HG03039 (cell line): ENCODE results near the gene CRELD1.
A peak's percentile ranks its signal among the peaks of the same experiment; 100 is the strongest.
"Not testable (repeated sequence)": the region's sequence is repeated elsewhere in the genome, so short reads cannot be mapped to it uniquely, and the experiment has no call there.

Experiments
- ATAC-seq: cut with Tn5 transposase; IDR thresholded peaks from one replicate; pipeline ENCODE4 v1.9.1; 2021; ENCODE audit warnings: mild to moderate bottlenecking, moderate library complexity; ENCODE audit not compliant: unreplicated experiment

CRELD1 gene

GRCh38 chr3:9932843-9933560 is 632 bp upstream of the CRELD1 start:
- ATAC-seq, result peak; percentile 62

DNA sequence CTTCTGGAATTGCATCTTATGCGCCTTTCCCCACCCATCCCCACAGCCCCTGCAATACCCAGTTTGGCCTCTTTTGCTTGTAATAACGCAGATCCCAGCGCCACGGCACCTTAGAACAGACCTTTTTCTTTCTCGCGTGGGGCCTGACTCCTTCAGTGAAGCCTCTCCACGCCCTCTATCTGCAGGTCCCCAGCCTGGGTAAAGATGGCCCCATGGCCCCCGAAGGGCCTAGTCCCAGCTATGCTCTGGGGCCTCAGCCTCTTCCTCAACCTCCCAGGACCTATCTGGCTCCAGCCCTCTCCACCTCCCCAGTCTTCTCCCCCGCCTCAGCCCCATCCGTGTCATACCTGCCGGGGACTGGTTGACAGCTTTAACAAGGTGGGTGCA is 594 bp downstream of the CRELD1 start:
- no peak for ATAC-seq

DNA sequence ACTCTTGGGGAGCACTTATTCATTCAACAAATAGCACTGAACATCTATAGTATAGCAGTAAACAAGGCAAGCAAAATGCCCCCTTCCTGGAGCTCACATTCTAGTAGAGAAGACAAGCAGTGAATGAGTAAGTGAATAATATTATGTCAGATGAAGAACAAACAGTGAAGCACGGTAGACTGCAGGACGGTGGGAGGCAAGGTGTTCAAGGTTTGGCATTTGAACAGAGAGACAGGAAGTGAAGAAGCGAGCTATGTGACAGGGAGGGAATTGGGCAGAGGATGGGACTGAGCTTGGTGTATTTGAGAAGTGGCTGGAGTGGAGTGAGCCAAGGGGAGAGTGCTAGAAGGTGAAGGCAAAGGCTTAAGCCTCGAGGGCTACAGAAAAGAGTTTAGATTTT is 1.4 kb downstream of the CRELD1 start:
- no peak for ATAC-seq

DNA sequence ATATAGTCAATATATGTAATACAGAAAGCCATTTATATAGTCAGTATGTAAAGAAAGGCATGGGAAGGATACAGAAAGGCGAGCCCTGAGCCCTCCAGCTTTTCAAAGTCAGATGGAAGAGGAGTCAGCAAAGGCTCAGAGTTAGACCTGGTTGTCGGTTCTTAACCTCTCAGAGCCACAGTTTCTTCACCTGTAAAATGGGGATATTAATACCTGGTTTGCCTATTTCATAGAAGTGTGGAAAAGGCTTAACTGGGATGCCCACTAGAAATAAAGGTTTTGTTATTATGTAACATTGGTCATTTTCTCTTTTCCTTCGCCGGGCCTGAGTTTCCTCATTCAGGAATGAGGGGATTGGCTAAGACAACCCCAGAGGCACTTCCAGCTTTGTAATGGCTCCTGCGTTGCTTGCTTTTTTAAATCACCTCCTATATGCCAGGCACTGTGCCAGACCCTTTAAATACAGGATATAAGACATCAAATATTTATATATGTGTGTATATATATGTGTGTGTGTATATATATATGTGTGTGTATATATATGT is 2.4 kb downstream of the CRELD1 start:
- ATAC-seq, result no peak

- no peak for ATAC-seq
Observed at GRCh38 chr3:9937486-9938238, 4.0 kb downstream of the CRELD1 start.

DNA sequence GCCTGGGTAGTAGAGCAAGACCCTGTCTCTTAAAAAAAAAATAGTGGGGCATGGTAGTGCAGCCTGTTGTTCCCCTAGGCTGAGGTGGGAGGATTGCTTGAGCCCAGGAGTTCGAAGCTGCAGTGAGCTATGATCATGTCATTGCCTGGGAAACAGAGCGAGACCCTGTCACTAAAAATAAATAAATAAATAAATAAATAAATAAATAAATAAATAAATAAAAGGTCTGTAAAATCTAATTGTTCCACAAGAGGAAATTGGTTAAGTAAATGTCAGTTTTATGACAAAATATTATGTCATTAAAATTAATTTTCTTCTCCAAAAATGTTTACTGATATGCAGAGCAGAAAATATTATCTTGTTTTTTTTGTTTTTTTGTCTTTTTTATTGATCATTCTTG is 5.3 kb downstream of the CRELD1 start:
- no peak for ATAC-seq

- not testable (repeated sequence) for ATAC-seq
Observed at GRCh38 chr3:9939906-9940305, 6.3 kb downstream of the CRELD1 start.

- ATAC-seq, result no peak
Observed at GRCh38 chr3:9940746-9941145, 7.1 kb downstream of the CRELD1 start.

DNA sequence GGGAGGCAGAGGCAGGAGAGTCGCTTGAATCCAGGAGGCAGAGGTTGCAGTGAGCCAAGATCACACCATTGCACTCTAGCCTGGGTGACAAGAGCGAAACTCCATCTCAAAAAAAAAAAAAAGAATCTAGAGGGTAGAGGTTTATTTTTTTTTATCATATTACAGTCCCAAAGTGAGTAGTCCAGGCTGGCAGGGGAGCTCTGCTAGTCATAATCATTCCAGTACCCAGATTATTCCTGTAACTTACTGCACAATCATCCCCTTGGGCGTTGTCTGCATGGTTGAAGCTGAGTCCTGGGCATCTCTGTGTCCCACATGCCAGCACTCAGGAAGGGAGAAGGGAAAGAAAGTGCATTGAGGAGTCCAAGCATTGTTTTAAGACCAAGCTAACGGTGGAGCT is 8.5 kb downstream of the CRELD1 start:
- ATAC-seq, result no peak

- no peak for ATAC-seq
Observed at GRCh38 chr3:9942934-9943690, 9.5 kb downstream of the CRELD1 start.

GRCh38 chr3:9944271-9944670 is 10.6 kb downstream of the CRELD1 start:
- ATAC-seq, result no peak

DNA sequence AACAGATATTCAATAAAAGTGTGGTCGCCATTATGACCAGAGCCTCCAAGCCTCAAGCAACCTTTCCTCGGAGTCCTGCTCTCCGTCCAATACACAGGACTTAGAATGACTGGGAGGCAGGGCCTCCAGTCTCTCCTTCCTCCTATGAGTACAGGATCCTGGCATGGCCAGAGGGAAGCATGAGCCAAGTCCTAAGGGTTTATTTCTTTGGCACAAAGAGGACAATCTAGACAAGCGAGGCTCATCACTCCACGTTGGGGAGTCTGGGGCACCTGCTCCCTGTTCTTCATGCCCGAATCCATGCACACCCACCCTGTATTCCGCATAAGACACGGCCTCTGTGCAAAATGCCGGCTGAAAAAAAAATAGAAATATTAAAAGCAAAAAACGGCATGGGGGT is 11.7 kb downstream of the CRELD1 start:
- ATAC-seq, result no peak

- ATAC-seq, result no peak
Observed at GRCh38 chr3:9946112-9947024, 12.7 kb downstream of the CRELD1 start.

DNA sequence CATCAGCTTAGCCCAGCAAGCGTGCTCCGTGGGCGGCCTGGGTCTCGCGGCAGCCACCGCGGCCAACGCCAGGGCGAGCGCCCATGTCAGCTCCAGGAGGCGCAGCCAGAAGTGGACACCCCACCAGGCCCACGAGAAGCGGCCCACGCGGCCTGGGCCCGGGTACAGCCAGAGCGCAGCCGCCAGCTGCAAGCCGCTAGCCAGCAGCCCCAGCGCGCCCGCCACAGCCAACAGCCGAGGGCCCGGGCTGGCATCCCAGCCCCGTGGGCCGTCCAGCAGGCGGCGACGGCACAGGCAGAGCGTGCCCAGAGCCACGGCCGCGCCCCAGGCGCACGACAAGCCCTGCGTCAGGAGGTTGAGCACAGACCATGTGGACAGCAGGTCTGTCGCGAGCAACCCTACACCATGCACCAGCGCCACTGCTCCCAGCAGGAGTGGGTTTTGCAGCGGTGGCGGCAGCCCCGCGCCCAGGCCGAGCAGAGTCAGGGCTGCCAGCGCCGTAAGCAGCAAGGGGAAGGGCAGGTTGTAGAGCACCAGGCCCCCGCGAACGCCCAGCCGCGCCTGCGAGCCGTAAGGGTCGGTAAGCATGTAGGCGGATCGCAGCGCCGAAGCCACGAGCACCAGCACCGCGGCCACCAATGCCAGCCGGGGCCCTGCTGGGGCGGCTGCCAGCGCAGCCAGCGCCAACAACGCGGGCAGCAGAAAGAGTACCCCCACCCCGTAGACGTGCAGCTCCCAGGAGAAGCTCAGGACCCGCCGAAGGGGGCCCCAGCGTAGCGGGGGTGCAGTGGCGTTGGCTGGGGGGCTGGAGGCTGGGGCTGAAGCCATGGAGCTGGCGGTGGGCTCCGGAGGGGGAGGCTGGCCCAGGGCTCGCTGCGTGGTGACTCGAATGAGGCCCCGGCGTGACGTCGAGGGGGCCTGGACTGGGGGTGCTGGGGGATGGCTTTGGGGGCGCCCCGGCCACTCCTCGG is 13.7 kb downstream of the CRELD1 start:
- ATAC-seq, result no peak

- ATAC-seq, result no peak
Observed at GRCh38 chr3:9948586-9948985, 15.0 kb downstream of the CRELD1 start.

- ATAC-seq, result no peak
Observed at GRCh38 chr3:9949115-9949514, 15.5 kb downstream of the CRELD1 start.

DNA sequence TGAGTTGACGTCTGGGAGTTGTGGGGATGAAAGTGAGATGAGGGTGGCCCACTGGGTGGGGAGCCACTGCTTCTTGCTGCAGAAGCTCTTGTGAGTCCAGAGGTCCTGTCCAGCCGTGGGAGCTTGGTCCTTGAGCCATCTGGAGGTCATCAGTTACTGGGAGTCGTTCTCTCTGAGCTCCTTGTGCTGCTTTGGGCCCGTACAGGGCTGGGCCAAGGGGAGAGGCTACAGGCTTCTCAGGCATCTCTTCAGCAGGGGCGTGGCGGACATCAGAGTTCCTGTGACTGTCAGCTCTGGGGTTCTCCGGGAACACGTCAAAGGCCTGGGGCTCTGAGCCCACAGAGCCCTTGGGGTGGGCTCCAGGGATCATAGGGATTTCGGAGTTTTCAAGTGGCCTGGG is 16.0 kb downstream of the CRELD1 start:
- no peak for ATAC-seq

DNA sequence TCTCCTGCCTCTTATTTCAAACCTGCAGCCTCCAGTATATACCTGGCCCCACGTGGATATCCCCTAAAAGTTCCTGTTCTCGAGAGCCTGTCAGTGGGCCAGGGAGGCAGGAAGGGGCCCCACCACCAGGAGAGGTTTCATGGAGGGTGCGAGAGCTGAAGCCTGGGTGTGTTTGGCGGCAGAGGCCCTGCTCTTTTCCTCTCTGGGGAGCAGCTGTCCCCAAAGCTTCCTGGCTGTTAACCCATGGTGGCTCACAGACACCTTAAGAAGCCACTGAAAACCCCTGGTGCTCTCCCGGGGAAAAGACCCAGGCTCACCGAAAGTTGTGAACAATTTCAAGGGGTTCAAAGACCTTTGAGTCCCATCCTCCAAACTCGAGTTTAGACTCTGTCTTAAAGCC is 17.5 kb downstream of the CRELD1 start:
- ATAC-seq, result no peak

DNA sequence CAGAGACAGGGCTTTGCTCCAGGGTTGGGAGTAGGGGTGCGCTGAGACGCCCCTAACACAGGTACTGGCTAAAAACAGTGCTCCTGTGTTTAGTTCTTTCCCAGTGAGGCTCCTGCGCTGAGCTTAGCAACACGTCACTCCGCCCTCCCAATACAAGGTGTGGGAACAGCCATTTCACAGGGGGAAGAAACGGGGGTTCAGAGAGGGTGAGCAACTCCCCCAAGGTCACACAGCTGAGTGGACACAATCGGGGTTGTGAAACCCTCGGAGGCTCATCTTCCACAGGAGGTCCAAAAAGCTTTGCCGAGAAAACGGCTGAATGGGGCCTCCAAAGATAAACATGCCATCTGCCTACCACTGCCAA is 17.9 kb downstream of the CRELD1 start:
- no peak for ATAC-seq
